T-cell (primary cell): ENCODE measurements around the gene MLXIPL. TPM values are rescaled to one million over a fixed set of nuclear protein-coding genes. Genes with fewer than 3 reads are reported as not detected.

Experiments used
- ATAC-seq, 4 experiments: fragments of 200-7000 bp in 3 of 4; fragments of 150-1000 bp in 1 of 4; cut with Tn5 transposase; replicated peaks in 1 of 4; 1 replicate in 3 of 4; 2 replicates in 1 of 4; pipeline ENCODE4 v1.10.0; 2021; ENCODE audit warnings: moderate library complexity in 3 of 4, mild to moderate bottlenecking in 2 of 4, moderate number of reproducible peaks in 1 of 4
- CTCF ChIA-PET, 2 donors: fragments of 300-600 bp; sonication (Branson Sonifier 250); formaldehyde crosslinking; loops; one replicate each; lab custom pipeline; 2022; ENCODE audit warnings: antibody characterized with exemption in 2 of 2; lab: Charles Lee
- POLR2A ChIA-PET, 2 donors: fragments of 300-600 bp; sonication (Branson Sonifier 250); formaldehyde crosslinking; loops; one replicate each; lab custom pipeline; 2022; ENCODE audit warnings: antibody characterized with exemption in 2 of 2; lab: Charles Lee
- DNase-seq, 35 experiments: peaks; one replicate each; pipeline versions ENCODE4 v3.0.0 to v3.0.0-alpha.2; 2013 to 2023
- H3K27ac ChIP-seq: one replicate; pipeline ENCODE4 v1.5.1; 2013; ENCODE audit warnings: low read length
- H3K27me3 ChIP-seq, 2 experiments: replicated peaks in 1 of 2; 1 replicate in 1 of 2; 2 replicates in 1 of 2; pipeline versions ENCODE4 v1.6.1 to v1.7.0; 2013; ENCODE audit warnings: low read length in 1 of 2, mixed read lengths in 1 of 2; ENCODE audit not compliant: control insufficient read depth in 2 of 2, insufficient read depth in 2 of 2; ENCODE audit errors: extremely low read depth in 1 of 2
- H3K36me3 ChIP-seq, 2 donors: 1 replicate in 1 of 2; 2 replicates in 1 of 2; pipeline versions ENCODE4 v1.6.1 to v1.7.0; 2013; ENCODE audit warnings: low read length in 1 of 2; ENCODE audit not compliant: control insufficient read depth in 2 of 2, insufficient read depth in 1 of 2; ENCODE audit errors: extremely low read depth in 1 of 2
- H3K4me1 ChIP-seq, 2 experiments: 1 replicate in 1 of 2; 2 replicates in 1 of 2; pipeline versions ENCODE4 v1.6.1 to v1.7.0; 2013; ENCODE audit warnings: low read length in 2 of 2, mixed read lengths in 1 of 2; ENCODE audit not compliant: insufficient read depth in 2 of 2, control insufficient read depth in 1 of 2; ENCODE audit errors: extremely low read depth in 1 of 2
- H3K4me3 ChIP-seq, 2 donors: 1 replicate in 1 of 2; 2 replicates in 1 of 2; pipeline versions ENCODE4 v1.5.1 to v1.7.0; 2013; ENCODE audit warnings: mild to moderate bottlenecking in 2 of 2, low read length in 1 of 2, moderate library complexity in 1 of 2; ENCODE audit not compliant: control insufficient read depth in 1 of 2; ENCODE audit errors: extremely low read depth in 1 of 2
- H3K9me3 ChIP-seq: 2 replicates; pipeline ENCODE4 v1.7.0; 2013
- H3K27ac Mint-ChIP-seq, 2 donors: one replicate each; pipeline ENCODE4 v1.8.0; 2020 to 2021; ENCODE audit warnings: mild to moderate bottlenecking in 2 of 2, mixed read lengths in 2 of 2
- H3K27me3 Mint-ChIP-seq, 2 donors: one replicate each; pipeline ENCODE4 v1.8.0; 2021 to 2022; ENCODE audit warnings: mixed read lengths in 2 of 2
- H3K36me3 Mint-ChIP-seq: one replicate; pipeline ENCODE4 v1.8.0; 2021; ENCODE audit warnings: mixed read lengths
- H3K4me1 Mint-ChIP-seq, 3 donors: one replicate each; pipeline ENCODE4 v1.8.0; 2020 to 2022; ENCODE audit warnings: mixed read lengths in 3 of 3, mild to moderate bottlenecking in 1 of 3
- H3K4me3 Mint-ChIP-seq, 3 donors: one replicate each; pipeline ENCODE4 v1.8.0; 2020 to 2022; ENCODE audit warnings: mild to moderate bottlenecking in 3 of 3, mixed read lengths in 3 of 3, moderate library complexity in 3 of 3
- H3K9me3 Mint-ChIP-seq, 3 donors: one replicate each; pipeline ENCODE4 v1.8.0; 2020 to 2022; ENCODE audit warnings: mixed read lengths in 3 of 3
- WGBS: methylation state at CpG from one replicate; pipeline ENCODE4 v1.1.5; 2013; ENCODE audit warnings: missing lambda C conversion rate; ENCODE audit not compliant: insufficient coverage; 5-methylcytosine and 5-hydroxymethylcytosine counted together
- total RNA-seq, 35 experiments: library from RNA in 6 of 35; stranded (reverse) in 6 of 35; fragments of 120-200 nt in 1 of 35; gene quantifications; one replicate each; pipeline versions ENCODE4 v1.2.1 to v1.2.4 and lab custom pipeline; 2013 to 2026

MLXIPL gene
- total RNA-seq, 5 donors from 2014 or later (not counting 1 experiment from before 2014, with no cell fraction given), result 0.30 to 0.95 (median 0.58) TPM; not detected in 2

GRCh38 chr7:73646785-73647724 lies 22.7 kb upstream of the MLXIPL start:
- Mint-ChIP-seq H3K9me3 (peaks cover 0 to under 1% (median 0%) of the 10 kb centered on the region in 3 donors), H3K27ac (no peak overlapping the region), H3K4me1 (peaks cover 0 to 20% (median 11%) of the 10 kb centered on the region in 3 donors), H3K4me3 (peak overlapping the region in 2 of 3 donors; percentile 34 to 79), H3K36me3 (no peaks in the 10 kb centered on the region), H3K27me3 (peaks cover 45 to 55% of the 10 kb centered on the region in 2 donors)
- Histone ChIP-seq H3K27me3 (peaks cover 16 to 84% of the 10 kb centered on the region in 2 experiments), H3K36me3 (no peaks in the 10 kb centered on the region), H3K9me3 (no peaks in the 10 kb centered on the region), H3K4me1 (peaks cover 0 to 6% of the 10 kb centered on the region in 2 experiments), H3K27ac (no peak overlapping the region), H3K4me3 (no peak overlapping the region)
- no peak for ATAC-seq
- no peak for DNase-seq
- CTCF ChIA-PET, result interaction anchor here in 1 of 2 donors (0.5 kb wide), 1 partner anchor 32 kb away, joined by 4 read pairs; no protein-coding TSS in a partner anchor
- POLR2A ChIA-PET, result interaction anchor here in 1 of 2 donors (0.6 kb wide), 1 partner anchor 28 kb away, joined by 8 read pairs; no protein-coding TSS in a partner anchor
- 35% methylated on average over 11 of the region's 16 CpGs for WGBS

GRCh38 chr7:73645643-73646174 lies 21.4 kb upstream of the MLXIPL start:
- H3K27ac Mint-ChIP-seq, result no peak overlapping the region

GRCh38 chr7:73644688-73645286 lies 20.5 kb upstream of the MLXIPL start:
- H3K9me3 ChIP-seq, result no peaks in the 10 kb centered on the region
- no peak for DNase-seq
- no peak overlapping the region for H3K4me3 Mint-ChIP-seq
- H3K27ac Mint-ChIP-seq, result no peak overlapping the region
- peaks cover 0 to 5% (median 0%) of the 10 kb centered on the region in 3 donors for H3K9me3 Mint-ChIP-seq
- WGBS, result 54% methylated on average over 2 of the region's 5 CpGs
- H3K27ac ChIP-seq, result no peak overlapping the region
- no peak overlapping the region for H3K4me3 ChIP-seq
- no peaks in the 10 kb centered on the region for H3K36me3 ChIP-seq
- peaks cover 0 to 6% of the 10 kb centered on the region in 2 experiments for H3K4me1 ChIP-seq
- H3K4me1 Mint-ChIP-seq, result peaks cover 0 to 20% (median 11%) of the 10 kb centered on the region in 3 donors
- ChIA-PET POLR2A (no interaction called here), CTCF (no interaction called here)
- ATAC-seq, result no peak
- H3K27me3 Mint-ChIP-seq, result peaks cover 34 to 46% of the 10 kb centered on the region in 2 donors
- peaks cover 10 to 76% of the 10 kb centered on the region in 2 experiments for H3K27me3 ChIP-seq
- no peaks in the 10 kb centered on the region for H3K36me3 Mint-ChIP-seq

More at GRCh38 chr7:73645643-73646174, 21.4 kb upstream of the MLXIPL start:
- peaks cover 10 to 82% of the 10 kb centered on the region in 2 experiments for H3K27me3 ChIP-seq
- ChIA-PET POLR2A (no interaction called here), CTCF (interaction anchor here in 1 of 2 donors (0.6 kb wide), 1 partner anchor 185 kb away, joined by 6 read pairs; no protein-coding TSS in a partner anchor)
- H3K9me3 Mint-ChIP-seq, result peaks cover 0 to 5% (median 0%) of the 10 kb centered on the region in 3 donors
- H3K9me3 ChIP-seq, result no peaks in the 10 kb centered on the region
- no peak for DNase-seq
- 33% methylated on average over 4 of the region's 4 CpGs for WGBS
- H3K4me1 ChIP-seq, result peaks cover 0 to 6% of the 10 kb centered on the region in 2 experiments
- no peaks in the 10 kb centered on the region for H3K36me3 ChIP-seq
- no peaks in the 10 kb centered on the region for H3K36me3 Mint-ChIP-seq
- no peak overlapping the region for H3K4me3 Mint-ChIP-seq
- ATAC-seq, result no peak
- peaks cover 41 to 55% of the 10 kb centered on the region in 2 donors for H3K27me3 Mint-ChIP-seq
- peaks cover 0 to 20% (median 11%) of the 10 kb centered on the region in 3 donors for H3K4me1 Mint-ChIP-seq
- no peak overlapping the region for H3K27ac ChIP-seq
- no peak overlapping the region for H3K4me3 ChIP-seq

GRCh38 chr7:73642834-73643233 lies 18.5 kb upstream of the MLXIPL start:
- DNase-seq (no peak), ATAC-seq (no peak)
- no peak overlapping the region for H3K4me3 Mint-ChIP-seq
- no peak overlapping the region for H3K27ac ChIP-seq
- H3K4me1 Mint-ChIP-seq, result peaks cover 0 to 2% (median 0%) of the 10 kb centered on the region in 3 donors
- ChIA-PET POLR2A (interaction anchor here in 1 of 2 donors (0.6 kb wide), 1 partner anchor 13 kb away, joined by 5 read pairs; no protein-coding TSS in a partner anchor), CTCF (interaction anchor here in 1 of 2 donors (0.6 kb wide), 1 partner anchor 9 kb away, joined by 4 read pairs; no protein-coding TSS in a partner anchor)
- H3K4me1 ChIP-seq, result peaks cover 0 to 1% of the 10 kb centered on the region in 2 experiments
- H3K4me3 ChIP-seq, result no peak overlapping the region
- H3K27me3 ChIP-seq, result peaks cover 4 to 58% of the 10 kb centered on the region in 2 experiments
- H3K36me3 ChIP-seq, result no peaks in the 10 kb centered on the region
- peaks cover 0 to 5% (median 0%) of the 10 kb centered on the region in 3 donors for H3K9me3 Mint-ChIP-seq
- no peaks in the 10 kb centered on the region for H3K9me3 ChIP-seq
- H3K27ac Mint-ChIP-seq, result no peak overlapping the region
- H3K27me3 Mint-ChIP-seq, result peaks cover 16 to 32% of the 10 kb centered on the region in 2 donors
- WGBS, result no CpG with 5 or more reads among the region's 2 CpGs
- no peaks in the 10 kb centered on the region for H3K36me3 Mint-ChIP-seq

DNA sequence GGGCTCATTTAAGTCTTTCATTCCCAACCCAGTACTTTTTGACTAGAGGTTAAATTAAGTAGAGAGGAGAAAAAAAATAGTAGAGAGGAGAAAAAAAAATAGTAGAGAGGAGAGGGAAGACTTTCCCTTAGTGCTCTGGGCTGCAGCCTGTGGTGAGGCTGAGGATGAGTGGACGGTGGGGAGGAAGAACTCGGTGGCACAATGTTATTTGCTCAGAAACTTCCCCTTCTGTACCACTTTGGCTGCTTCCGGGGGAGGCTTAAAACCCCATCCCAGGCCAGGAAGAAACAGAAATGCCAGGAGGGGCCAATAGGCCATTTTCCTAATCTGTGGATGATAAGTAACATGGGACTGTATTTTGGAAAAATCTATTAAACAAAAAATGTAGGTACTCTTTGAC lies 14.6 kb upstream of the MLXIPL start:
- DNase-seq, result no peak
- Mint-ChIP-seq H3K9me3 (peaks cover 0 to 5% (median 0%) of the 10 kb centered on the region in 3 donors), H3K27me3 (peaks cover 12 to 30% of the 10 kb centered on the region in 2 donors), H3K36me3 (no peaks in the 10 kb centered on the region), H3K27ac (no peak overlapping the region), H3K4me1 (no peaks in the 10 kb centered on the region), H3K4me3 (no peak overlapping the region)
- no peak overlapping the region for H3K4me3 ChIP-seq
- H3K9me3 ChIP-seq, result no peaks in the 10 kb centered on the region
- no peaks in the 10 kb centered on the region for H3K4me1 ChIP-seq
- WGBS, result no CpG with 5 or more reads among the region's 3 CpGs
- no peak for ATAC-seq
- no peak overlapping the region for H3K27ac ChIP-seq
- peaks cover 0 to 44% of the 10 kb centered on the region in 2 experiments for H3K27me3 ChIP-seq
- no peaks in the 10 kb centered on the region for H3K36me3 ChIP-seq
- ChIA-PET POLR2A (interaction anchor here in 1 of 2 donors (0.5 kb wide), 1 partner anchor 157 kb away, joined by 5 read pairs; no protein-coding TSS in a partner anchor), CTCF (no interaction called here)
